ENCODE results near the gene SLC6A13. TPM values are rescaled to one million over a fixed set of nuclear protein-coding genes. Genes with fewer than 3 reads are reported as not detected.

The SLC6A13 gene
- total RNA-seq, 4 donors from 2014 or later = not detected

- Histone ChIP-seq H3K4me3 (no peak overlapping the region), H3K27ac (replicated peaks in 1 of 4) (no peak overlapping the region), H3K4me1 (peaks cover 0 to 3% (median under 1%) of the 10 kb centered on the region in 4 donors), H3K9me3 (no peaks in the 10 kb centered on the region), H3K36me3 (no peaks in the 10 kb centered on the region), H3K27me3 (peaks cover 0 to 78% (median 5%) of the 10 kb centered on the region in 4 donors)
- TF ChIP-seq POLR2AphosphoS5 (IDR thresholded peaks at IDR 0.05) = no peak
- TF ChIP-seq EP300 (IDR thresholded peaks at IDR 0.05) = no peak
- no peak for TF ChIP-seq POLR2A (IDR thresholded peaks at IDR 0.05; ENCODE audit: low read depth)
- TF ChIP-seq CTCF (IDR thresholded peaks at IDR 0.05) = no peak
- no peak for DNase-seq (ENCODE audit: extremely low spot score)
- intact Hi-C loops (cut with DNase I) = no loop called here
These were observed 523 bp downstream of the SLC6A13 start for GRCh38 chr12:262113-262512.

GRCh38 chr12:257521-258321, 4.9 kb downstream of the SLC6A13 start:
- Histone ChIP-seq H3K4me3 (no peak overlapping the region), H3K27me3 (peaks cover 0 to 68% (median 3%) of the 10 kb centered on the region in 4 donors), H3K4me1 (no peaks in the 10 kb centered on the region), H3K9me3 (no peaks in the 10 kb centered on the region), H3K36me3 (no peaks in the 10 kb centered on the region), H3K27ac (replicated peaks in 1 of 4) (no peak overlapping the region)
- no peak for TF ChIP-seq POLR2A (IDR thresholded peaks at IDR 0.05; ENCODE audit: low read depth)
- no peak for TF ChIP-seq EP300 (IDR thresholded peaks at IDR 0.05)
- no peak for TF ChIP-seq POLR2AphosphoS5 (IDR thresholded peaks at IDR 0.05)
- TF ChIP-seq CTCF (IDR thresholded peaks at IDR 0.05) = no peak
- intact Hi-C loops (cut with DNase I) = no loop called here
- WGBS = 66% methylated on average over 14 of the region's 14 CpGs
- DNase-seq (ENCODE audit: extremely low spot score) = peak; percentile 70

- no peak for DNase-seq (ENCODE audit: extremely low spot score)
- Histone ChIP-seq H3K4me3 (no peak overlapping the region), H3K36me3 (no peaks in the 10 kb centered on the region), H3K4me1 (no peaks in the 10 kb centered on the region), H3K27ac (replicated peaks in 1 of 4) (no peak overlapping the region), H3K9me3 (no peaks in the 10 kb centered on the region), H3K27me3 (peaks cover 0 to 66% (median 3%) of the 10 kb centered on the region in 4 donors)
- no peak for TF ChIP-seq EP300 (IDR thresholded peaks at IDR 0.05)
- no peak for TF ChIP-seq POLR2A (IDR thresholded peaks at IDR 0.05; ENCODE audit: low read depth)
- no peak for TF ChIP-seq POLR2AphosphoS5 (IDR thresholded peaks at IDR 0.05)
- TF ChIP-seq CTCF (IDR thresholded peaks at IDR 0.05) = no peak
- 45% methylated on average over 3 of the region's 3 CpGs for WGBS
- intact Hi-C loops (cut with DNase I) = no loop called here
These were observed 5.7 kb downstream of the SLC6A13 start for GRCh38 chr12:256958-257357.

- no peaks in the 10 kb centered on the region for H3K36me3 ChIP-seq
- 93% methylated on average over 6 of the region's 6 CpGs for WGBS
- no peak overlapping the region for H3K27ac ChIP-seq (replicated peaks in 1 of 4)
- peaks cover 0 to 60% (median 3%) of the 10 kb centered on the region in 4 donors for H3K27me3 ChIP-seq
- H3K4me3 ChIP-seq = no peak overlapping the region
- intact Hi-C loops (cut with DNase I) = no loop called here
- peak; percentile 26 for DNase-seq (ENCODE audit: extremely low spot score)
- no peaks in the 10 kb centered on the region for H3K9me3 ChIP-seq
- no peaks in the 10 kb centered on the region for H3K4me1 ChIP-seq
- TF ChIP-seq POLR2A (IDR thresholded peaks at IDR 0.05; ENCODE audit: low read depth) = no peak
- TF ChIP-seq EP300 (IDR thresholded peaks at IDR 0.05) = no peak
- no peak for TF ChIP-seq POLR2AphosphoS5 (IDR thresholded peaks at IDR 0.05)
- no peak for TF ChIP-seq CTCF (IDR thresholded peaks at IDR 0.05)
These were observed 6.4 kb downstream of the SLC6A13 start for GRCh38 chr12:256225-256624.
